HK-2 (cell line): ENCODE data around the gene CYP1A1.

Experiments
- DNase-seq: peaks from one replicate; pipeline ENCODE4 v3.0.0-alpha.2; 2018; ENCODE audit not compliant: unreplicated experiment

The CYP1A1 gene

GRCh38 chr15:74692327-74692726 lies 33.0 kb downstream of the CYP1A1 start:
- no peak for DNase-seq

- no peak for DNase-seq
These were observed 41.6 kb downstream of the CYP1A1 start for GRCh38 chr15:74683758-74684157.

- no peak for DNase-seq
These were observed 42.4 kb downstream of the CYP1A1 start for GRCh38 chr15:74682954-74683353.

GRCh38 chr15:74680456-74680855 lies 44.9 kb downstream of the CYP1A1 start:
- no peak for DNase-seq

GRCh38 chr15:74676801-74677200 lies 48.5 kb downstream of the CYP1A1 start:
- no peak for DNase-seq

- no peak for DNase-seq
These were observed 51.2 kb downstream of the CYP1A1 start for GRCh38 chr15:74674161-74674560.

- no peak for DNase-seq
These were observed 55.7 kb downstream of the CYP1A1 start for GRCh38 chr15:74669627-74670026.
